Stomach (tissue), 9 donors: ENCODE results near the gene SARM1. TPM values are rescaled to one million over a fixed set of nuclear protein-coding genes. Genes with fewer than 3 reads are reported as not detected.

ENCODE experiments used
- DNase-seq, 2 donors: peaks; one replicate each; pipeline versions ENCODE4 v3.0.0 to v3.0.0-alpha.2; 2013 to 2019
- H3K27ac ChIP-seq, 5 donors: fragments of 200-600 bp in 4 of 5; sonication (generic) in 4 of 5; one replicate each; pipeline ENCODE4 v1.5.1; 2013 to 2019; ENCODE audit warnings: mild to moderate bottlenecking in 1 of 5, moderate library complexity in 1 of 5
- H3K27me3 ChIP-seq, 3 donors: fragments of 200-600 bp; sonication (generic); one replicate each; pipeline ENCODE4 v1.5.1; 2017 to 2019; ENCODE audit warnings: mixed run types in 1 of 3
- H3K36me3 ChIP-seq, 4 donors: fragments of 200-600 bp; sonication (generic); 1 replicate in 3 of 4; 2 replicates in 1 of 4; pipeline ENCODE4 v1.5.1; 2016 to 2019
- H3K4me1 ChIP-seq, 4 donors: fragments of 200-600 bp; sonication (generic); one replicate each; pipeline ENCODE4 v1.5.1; 2016 to 2019
- H3K4me3 ChIP-seq, 4 donors: fragments of 200-600 bp; sonication (generic) in 3 of 4; one replicate each; pipeline ENCODE4 v1.5.1; 2016 to 2019; ENCODE audit warnings: mild to moderate bottlenecking in 1 of 4
- H3K9me3 ChIP-seq, 4 donors: fragments of 200-600 bp; sonication (generic); one replicate each; pipeline ENCODE4 v1.5.1; 2016 to 2019
- CTCF ChIP-seq, 7 experiments: fragments of 450-650 bp in 4 of 7; fragments of 200-600 bp in 3 of 7; sonication (generic) in 3 of 7; IDR thresholded peaks; one replicate each; pipeline ENCODE4 v1.5.1; 2016 to 2019; ENCODE audit warnings: antibody characterized with exemption in 7 of 7, control low read depth in 2 of 7, mild to moderate bottlenecking in 1 of 7
- EP300 ChIP-seq: sonication (generic); formaldehyde crosslinking; IDR thresholded peaks from one replicate; pipeline ENCODE4 v1.6.1; 2017; ENCODE audit warnings: antibody characterized with exemption
- POLR2A ChIP-seq, 4 donors: fragments of 450-650 bp; IDR thresholded peaks; one replicate each; pipeline ENCODE4 v1.6.1; 2016; ENCODE audit warnings: antibody characterized with exemption in 4 of 4, control low read depth in 2 of 4, mild to moderate bottlenecking in 1 of 4, moderate library complexity in 1 of 4
- POLR2AphosphoS5 ChIP-seq, 3 donors: sonication (generic); formaldehyde crosslinking; IDR thresholded peaks; one replicate each; pipeline ENCODE4 v1.6.1; 2016; ENCODE audit warnings: antibody characterized with exemption in 3 of 3
- WGBS, 5 donors: extraction: QIAGEN DNeasy Blood & Tissue Kit in 3 of 5; methylation state at CpG; one replicate each; pipeline versions ENCODE4 v1.1.5 to v1.1.7; 2013 to 2018; 5-methylcytosine and 5-hydroxymethylcytosine counted together
- intact Hi-C: fragments of 100-400 bp; cut with DNase I; formaldehyde crosslinking; loops from one replicate; pipeline ENCODE4 v1.15.1; 2023; ENCODE audit warnings: low total_unique reads
- polyA plus RNA-seq, 3 donors: library from polyadenylated mRNA; stranded (reverse); fragments of 200-250 nt; gene quantifications; one replicate each; pipeline ENCODE4 v1.2.3, GENCODE V29; 2013
- total RNA-seq, 5 donors: library from RNA; depleted of rRNA; stranded (reverse); fragments of >200 nt; gene quantifications; one replicate each; pipeline versions ENCODE4 v1.1.0 to v1.2.3, GENCODE V29; 2014 to 2016
- donor health status: healthy with polysubstance abuse.
- donor health status: Bipolar disorder and iron deficiency.
- donor health status: healthy.

The SARM1 gene
- total and polyA plus RNA-seq, 8 donors: 4.6 to 58.3 (median 11.7) TPM

DNA sequence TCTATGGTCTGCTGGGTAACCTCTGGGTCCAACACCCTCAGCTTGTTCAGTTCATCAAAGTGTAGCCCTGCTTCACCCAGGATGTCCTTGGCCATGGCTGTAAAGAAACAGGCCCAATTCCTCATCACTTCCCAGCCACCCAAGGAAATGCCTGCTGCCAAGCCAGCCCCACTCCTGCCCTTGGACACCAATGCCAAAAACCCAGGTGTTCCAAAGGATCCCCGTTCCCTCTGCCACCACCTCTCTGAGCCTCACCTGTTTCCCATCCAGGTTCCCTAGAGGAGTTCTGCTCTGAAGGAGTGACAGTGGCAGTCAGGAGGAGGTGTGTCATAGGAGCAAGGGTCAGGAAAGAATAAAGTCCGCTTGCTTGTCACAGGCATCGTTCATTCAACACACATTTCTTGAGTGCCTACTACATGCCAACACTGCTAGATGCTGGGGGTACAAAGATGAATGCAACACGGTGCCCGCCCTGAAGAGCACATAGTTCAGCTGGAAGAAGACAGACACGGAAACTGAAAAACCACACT is 39.5 kb upstream of the SARM1 start:
- DNase-seq: peak in 1 of 2 donors; percentile 14
- no peak for TF ChIP-seq POLR2AphosphoS5 (IDR thresholded peaks at IDR 0.05)
- TF ChIP-seq POLR2A (IDR thresholded peaks at IDR 0.05): no peak
- TF ChIP-seq CTCF (IDR thresholded peaks at IDR 0.05): no peak
- TF ChIP-seq EP300: no peak
- intact Hi-C loops: no loop called here
- no peaks in the 10 kb centered on the region for H3K27me3 ChIP-seq
- peaks cover 27 to 53% (median 51%) of the 10 kb centered on the region in 4 donors for H3K36me3 ChIP-seq
- 84 to 88% (median 86%) methylated on average over 6 of the region's 6 CpGs for WGBS, 5 donors
- peaks cover 25 to 46% (median 38%) of the 10 kb centered on the region in 4 donors for H3K4me1 ChIP-seq
- H3K27ac ChIP-seq: no peak overlapping the region
- no peaks in the 10 kb centered on the region for H3K9me3 ChIP-seq
- H3K4me3 ChIP-seq: no peak overlapping the region

GRCh38 chr17:28333083-28333746 is 38.3 kb upstream of the SARM1 start:
- DNase-seq: no peak
- H3K36me3 ChIP-seq: peaks cover 21 to 40% (median 38%) of the 10 kb centered on the region in 4 donors
- 62 to 76% (median 71%) methylated on average over 1 of the region's 1 CpG for WGBS, 5 donors
- peak overlapping the region in 1 of 5 donors; percentile 94 for H3K27ac ChIP-seq
- TF ChIP-seq POLR2A (IDR thresholded peaks at IDR 0.05) (no peak), POLR2AphosphoS5 (IDR thresholded peaks at IDR 0.05) (no peak), CTCF (IDR thresholded peaks at IDR 0.05) (no peak), EP300 (no peak)
- no peaks in the 10 kb centered on the region for H3K27me3 ChIP-seq
- no peaks in the 10 kb centered on the region for H3K9me3 ChIP-seq
- peak overlapping the region in 1 of 4 donors; percentile 95 for H3K4me3 ChIP-seq
- intact Hi-C loops: no loop called here
- H3K4me1 ChIP-seq: peaks cover 35 to 55% (median 49%) of the 10 kb centered on the region in 4 donors

- Histone ChIP-seq H3K27me3 (no peaks in the 10 kb centered on the region), H3K4me3 (peak overlapping the region; percentile 68 to 96 (median 86)), H3K36me3 (peaks cover 14 to 31% (median 30%) of the 10 kb centered on the region in 4 donors), H3K27ac (peak overlapping the region; percentile 23 to 97 (median 94)), H3K4me1 (peaks cover 39 to 63% (median 56%) of the 10 kb centered on the region in 4 donors), H3K9me3 (no peaks in the 10 kb centered on the region)
- TF ChIP-seq CTCF (IDR thresholded peaks at IDR 0.05): no peak
- TF ChIP-seq POLR2A (IDR thresholded peaks at IDR 0.05): no peak
- TF ChIP-seq EP300: no peak
- TF ChIP-seq POLR2AphosphoS5 (IDR thresholded peaks at IDR 0.05): no peak
- intact Hi-C loops: no loop called here
- DNase-seq: no peak
- 28 to 50% (median 37%) methylated on average over 6 of the region's 6 CpGs for WGBS, 5 donors
Observed at GRCh38 chr17:28334171-28334570, 37.3 kb upstream of the SARM1 start.

DNA sequence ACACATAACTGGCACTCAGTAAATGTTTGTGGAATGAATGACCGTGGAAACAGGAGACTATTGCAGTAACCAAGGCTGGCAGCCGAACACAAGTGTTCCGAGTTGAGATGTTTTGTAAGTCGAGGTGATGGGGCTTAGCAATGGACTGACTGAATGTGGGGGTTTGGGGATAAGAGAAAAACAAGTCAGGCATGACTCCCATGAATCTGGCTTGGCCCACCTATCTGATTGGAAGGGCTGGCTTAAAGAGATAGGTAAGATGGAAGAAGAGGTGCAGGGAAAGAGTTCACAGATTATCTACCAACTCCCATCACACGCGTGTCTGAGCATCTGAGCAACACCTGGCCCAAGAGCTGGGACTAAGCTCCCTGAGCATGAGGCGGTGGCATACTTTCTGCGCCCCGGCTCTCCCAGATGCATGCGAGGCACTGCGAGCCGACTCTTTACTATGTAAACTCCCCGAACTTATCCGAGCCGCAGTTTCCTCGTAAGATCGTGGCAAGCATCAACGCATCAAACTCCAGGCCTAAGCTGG is 36.8 kb upstream of the SARM1 start:
- Histone ChIP-seq H3K4me1 (peaks cover 39 to 69% (median 57%) of the 10 kb centered on the region in 4 donors), H3K9me3 (no peaks in the 10 kb centered on the region), H3K27ac (peak overlapping the region; percentile 92 to 97 (median 94)), H3K4me3 (peak overlapping the region; percentile 68 to 96 (median 86)), H3K27me3 (no peaks in the 10 kb centered on the region), H3K36me3 (peaks cover 9 to 31% (median 30%) of the 10 kb centered on the region in 4 donors)
- WGBS, 5 donors: 5 to 16% (median 6%) methylated on average over 9 to 18 of the region's 18 CpGs
- intact Hi-C loops: no loop called here
- TF ChIP-seq POLR2AphosphoS5 (IDR thresholded peaks at IDR 0.05) (no peak), POLR2A (IDR thresholded peaks at IDR 0.05) (no peak), EP300 (no peak), CTCF (IDR thresholded peaks at IDR 0.05) (no peak)
- peak in 1 of 2 donors; percentile 34 for DNase-seq
